Cortex of kidney (tissue), 1 donor: ENCODE measurements around the gene TRAK2.
"Not testable (repeated sequence)": the region's sequence is repeated elsewhere in the genome, so short reads cannot be mapped to it uniquely, and the experiment has no call there.

ENCODE experiments used
- DNase-seq: peaks from one replicate; lab custom pipeline; 2025; lab: John Stamatoyannopoulos, UW

Gene TRAK2

GRCh38 chr2:201414099-201415023 is 36.9 kb downstream of the TRAK2 start:
- no peak for DNase-seq

- no peak for DNase-seq
Measured at GRCh38 chr2:201413552-201413951, 37.7 kb downstream of the TRAK2 start.

- DNase-seq = no peak
Measured at GRCh38 chr2:201413143-201413542, 38.1 kb downstream of the TRAK2 start.

- DNase-seq = no peak
Measured at GRCh38 chr2:201411421-201411820, 39.8 kb downstream of the TRAK2 start.

GRCh38 chr2:201408931-201409330 is 42.3 kb downstream of the TRAK2 start:
- no peak for DNase-seq

- no peak for DNase-seq
Measured at GRCh38 chr2:201407265-201407664, 44.0 kb downstream of the TRAK2 start.

- DNase-seq = no peak
Measured at GRCh38 chr2:201406077-201406662, 45.1 kb downstream of the TRAK2 start.

- no peak for DNase-seq
Measured at GRCh38 chr2:201404699-201405280, 46.5 kb downstream of the TRAK2 start.

GRCh38 chr2:201403880-201404279 is 47.4 kb downstream of the TRAK2 start:
- no peak for DNase-seq

- DNase-seq = no peak
Measured at GRCh38 chr2:201402651-201403562, 48.4 kb downstream of the TRAK2 start.

- no peak for DNase-seq
Measured at GRCh38 chr2:201401815-201402214, 49.4 kb downstream of the TRAK2 start.

GRCh38 chr2:201396595-201396994 is 54.7 kb downstream of the TRAK2 start:
- DNase-seq = no peak

GRCh38 chr2:201383136-201383535 is 68.1 kb downstream of the TRAK2 start:
- no peak for DNase-seq

GRCh38 chr2:201378496-201379397 is 72.5 kb downstream of the TRAK2 start:
- no peak for DNase-seq

GRCh38 chr2:201377218-201377617 is 74.0 kb downstream of the TRAK2 start:
- DNase-seq = no peak

GRCh38 chr2:201369775-201370174 is 81.5 kb downstream of the TRAK2 start:
- DNase-seq = no peak

- not testable (repeated sequence) for DNase-seq
Measured at GRCh38 chr2:201369318-201369717, 81.9 kb downstream of the TRAK2 start.

GRCh38 chr2:201366146-201366545 is 85.1 kb downstream of the TRAK2 start:
- no peak for DNase-seq

GRCh38 chr2:201363857-201364560 is 87.2 kb downstream of the TRAK2 start:
- no peak for DNase-seq

- no peak for DNase-seq
Measured at GRCh38 chr2:201362396-201362795, 88.9 kb downstream of the TRAK2 start.
